Sigmoid colon (tissue), 4 donors: ENCODE measurements around the gene ADARB2.

Experiments
- EP300 ChIP-seq, 4 donors: sonication (generic); formaldehyde crosslinking; IDR thresholded peaks; one replicate each; pipeline ENCODE4 v1.6.1; 2017; ENCODE audit warnings: antibody characterized with exemption in 4 of 4
- POLR2A ChIP-seq, 2 donors: fragments of 450-650 bp; IDR thresholded peaks; one replicate each; pipeline ENCODE4 v1.6.1; 2016; ENCODE audit warnings: antibody characterized with exemption in 2 of 2, mild to moderate bottlenecking in 2 of 2, moderate library complexity in 2 of 2
- POLR2AphosphoS5 ChIP-seq, 4 donors: sonication (generic); formaldehyde crosslinking; IDR thresholded peaks; one replicate each; pipeline ENCODE4 v1.6.1; 2017; ENCODE audit warnings: antibody characterized with exemption in 4 of 4
- TF ChIP-seq, protein P1 (sequence below), 4 experiments: fragments of 450-650 bp in 3 of 4; fragments of 200-600 bp in 1 of 4; IDR thresholded peaks; one replicate each; pipeline ENCODE4 v1.5.1; 2016 to 2019; ENCODE audit warnings: antibody characterized with exemption in 4 of 4, mild to moderate bottlenecking in 3 of 4, moderate library complexity in 2 of 4

DNA sequence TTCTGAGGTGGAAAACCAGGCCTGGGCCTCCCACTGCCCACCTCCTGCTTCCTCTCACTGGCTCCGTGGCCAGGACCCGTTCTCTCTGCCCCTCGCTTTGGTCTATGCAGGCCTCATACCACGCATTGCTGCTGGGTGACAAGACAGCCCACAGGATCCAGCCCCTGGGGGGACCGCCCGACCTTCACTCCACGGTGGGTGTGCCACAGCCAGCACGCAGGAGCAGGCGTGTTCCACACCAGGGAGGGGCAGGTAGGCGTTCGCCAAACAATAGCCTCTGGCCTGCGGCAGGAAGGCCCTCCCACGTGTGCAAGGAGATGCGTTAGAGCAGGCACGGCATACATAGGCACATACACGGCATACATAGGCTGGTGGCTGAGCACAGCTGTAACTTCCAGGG lies 447.7 kb downstream of the ADARB2 start:
- TF ChIP-seq, protein P1, sequence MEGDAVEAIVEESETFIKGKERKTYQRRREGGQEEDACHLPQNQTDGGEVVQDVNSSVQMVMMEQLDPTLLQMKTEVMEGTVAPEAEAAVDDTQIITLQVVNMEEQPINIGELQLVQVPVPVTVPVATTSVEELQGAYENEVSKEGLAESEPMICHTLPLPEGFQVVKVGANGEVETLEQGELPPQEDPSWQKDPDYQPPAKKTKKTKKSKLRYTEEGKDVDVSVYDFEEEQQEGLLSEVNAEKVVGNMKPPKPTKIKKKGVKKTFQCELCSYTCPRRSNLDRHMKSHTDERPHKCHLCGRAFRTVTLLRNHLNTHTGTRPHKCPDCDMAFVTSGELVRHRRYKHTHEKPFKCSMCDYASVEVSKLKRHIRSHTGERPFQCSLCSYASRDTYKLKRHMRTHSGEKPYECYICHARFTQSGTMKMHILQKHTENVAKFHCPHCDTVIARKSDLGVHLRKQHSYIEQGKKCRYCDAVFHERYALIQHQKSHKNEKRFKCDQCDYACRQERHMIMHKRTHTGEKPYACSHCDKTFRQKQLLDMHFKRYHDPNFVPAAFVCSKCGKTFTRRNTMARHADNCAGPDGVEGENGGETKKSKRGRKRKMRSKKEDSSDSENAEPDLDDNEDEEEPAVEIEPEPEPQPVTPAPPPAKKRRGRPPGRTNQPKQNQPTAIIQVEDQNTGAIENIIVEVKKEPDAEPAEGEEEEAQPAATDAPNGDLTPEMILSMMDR (IDR thresholded peaks at IDR 0.05): no peak
- no peak for TF ChIP-seq POLR2A (IDR thresholded peaks at IDR 0.05)
- TF ChIP-seq EP300 (IDR thresholded peaks at IDR 0.05): no peak
- TF ChIP-seq POLR2AphosphoS5 (IDR thresholded peaks at IDR 0.05): no peak
